Karpas-422 (cell line): ENCODE measurements around the gene MGLL. TPM values are rescaled to one million over a fixed set of nuclear protein-coding genes. Genes with fewer than 3 reads are reported as not detected.

Experiments
- DNase-seq: peaks from one replicate; pipeline ENCODE4 v3.0.0-alpha.2; 2015
- H2AFZ ChIP-seq: fragments of 200-600 bp; sonication (generic); 2 replicates; pipeline ENCODE4 v1.6.1; 2014; ENCODE audit warnings: antibody characterized with exemption, low read length, mixed read lengths
- H3K27ac ChIP-seq: fragments of 200-600 bp; sonication (generic); 2 replicates; pipeline ENCODE4 v1.5.1; 2014; ENCODE audit warnings: mild to moderate bottlenecking, low read length, moderate library complexity
- H3K27me3 ChIP-seq: fragments of 200-600 bp; sonication (generic); 2 replicates; pipeline ENCODE4 v1.6.1; 2014; ENCODE audit warnings: low read length, mixed read lengths
- H3K36me3 ChIP-seq: fragments of 200-600 bp; sonication (generic); 2 replicates; pipeline ENCODE4 v1.6.1; 2014; ENCODE audit warnings: low read length, mixed read lengths; ENCODE audit not compliant: insufficient read depth
- H3K4me1 ChIP-seq: fragments of 200-600 bp; sonication (generic); 2 replicates; pipeline ENCODE4 v1.6.1; 2014; ENCODE audit warnings: mild to moderate bottlenecking, low read length, mixed read lengths
- H3K4me2 ChIP-seq: fragments of 200-600 bp; sonication (generic); 2 replicates; pipeline ENCODE4 v1.6.1; 2014; ENCODE audit warnings: low read length, low read depth, mild to moderate bottlenecking; ENCODE audit not compliant: poor library complexity, severe bottlenecking
- H3K4me3 ChIP-seq: fragments of 200-600 bp; sonication (generic); 2 replicates; pipeline ENCODE4 v1.5.1; 2014; ENCODE audit warnings: mild to moderate bottlenecking, antibody characterized with exemption, low read length, mixed read lengths
- H3K79me2 ChIP-seq: fragments of 200-600 bp; sonication (generic); 2 replicates; pipeline ENCODE4 v1.6.1; 2014; ENCODE audit warnings: mild to moderate bottlenecking, low read length, mixed read lengths
- H3K9ac ChIP-seq: fragments of 200-600 bp; sonication (generic); 2 replicates; pipeline ENCODE4 v1.6.0; 2014; ENCODE audit warnings: low read length
- H3K9me2 ChIP-seq: fragments of 200-600 bp; sonication (generic), shearing (Covaris generic); replicated peaks from 2 replicates; pipeline ENCODE4 v1.6.0; 2014; ENCODE audit warnings: mild to moderate bottlenecking, low read length, moderate library complexity; ENCODE audit not compliant: insufficient read depth
- H3K9me3 ChIP-seq: fragments of 300-700, 200-600 bp; sonication (generic); 2 replicates; pipeline ENCODE4 v1.6.1; 2014; ENCODE audit warnings: low read length, mixed read lengths
- H4K20me1 ChIP-seq: fragments of 200-600 bp; sonication (generic); 2 replicates; pipeline ENCODE4 v1.6.1; 2014; ENCODE audit warnings: mild to moderate bottlenecking, antibody characterized with exemption, low read length, low read depth; ENCODE audit not compliant: insufficient read depth
- total RNA-seq: library from RNA; depleted of rRNA; stranded (reverse); fragments of >200 nt; shearing (Covaris generic); gene quantifications from 2 replicates; pipeline ENCODE4 v1.2.3, GENCODE V29; 2014; ENCODE audit warnings: low replicate concordance

The MGLL gene
- total RNA-seq, 1 experiment from 2014 or later, result 58.0 TPM

DNA sequence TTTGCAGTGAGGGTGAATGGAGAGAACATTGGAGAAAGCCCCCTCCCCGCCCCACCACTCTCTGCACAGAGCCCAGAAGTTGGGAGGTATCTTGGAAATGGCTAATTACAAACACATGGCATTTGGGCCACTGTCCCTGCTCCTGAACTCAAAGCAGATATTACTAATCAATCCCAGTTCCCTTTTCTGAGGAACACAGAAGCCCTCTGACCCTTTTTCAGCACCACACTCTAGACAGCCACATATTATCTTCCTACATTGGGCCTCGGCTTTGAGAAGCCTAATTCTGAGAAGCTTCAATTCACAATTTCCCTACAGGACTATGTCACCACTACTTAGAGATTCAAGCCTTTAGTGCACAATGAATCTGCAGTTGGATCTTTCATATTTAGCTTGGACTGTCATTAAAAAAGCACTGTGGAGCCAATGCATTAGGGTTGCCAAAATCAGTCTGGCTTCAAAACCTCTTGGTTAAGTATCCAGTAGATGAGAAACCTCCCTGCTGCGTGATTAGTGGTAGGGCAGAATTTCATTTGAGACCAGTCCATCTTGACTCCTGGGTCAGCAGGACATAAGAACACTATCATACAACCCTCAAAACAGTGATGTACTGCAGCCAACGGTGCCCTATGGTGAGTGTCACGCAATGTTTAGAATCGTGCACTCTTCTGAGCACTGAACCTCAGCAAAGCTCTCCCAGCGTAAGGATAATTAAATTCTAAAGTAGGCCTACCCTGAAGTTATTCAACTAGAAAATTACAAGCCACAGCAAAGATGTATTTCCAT is 26.1 kb downstream of the MGLL start:
- peak; percentile 61 for DNase-seq
- peaks cover 22% of the 10 kb centered on the region for H3K79me2 ChIP-seq
- H3K27me3 ChIP-seq, result no peaks in the 10 kb centered on the region
- H3K36me3 ChIP-seq, result peaks cover 15% of the 10 kb centered on the region
- H3K4me1 ChIP-seq, result peaks cover 94% of the 10 kb centered on the region
- H3K4me2 ChIP-seq, result peak overlapping the region; percentile 73
- H3K9me3 ChIP-seq, result no peaks in the 10 kb centered on the region
- H2AFZ ChIP-seq, result no peak overlapping the region
- peak overlapping the region; percentile 13 for H3K4me3 ChIP-seq
- H4K20me1 ChIP-seq, result no peaks in the 10 kb centered on the region
- H3K27ac ChIP-seq, result peak overlapping the region; percentile 98
- no peaks in the 10 kb centered on the region for H3K9me2 ChIP-seq
- H3K9ac ChIP-seq, result peak overlapping the region; percentile 72

DNA sequence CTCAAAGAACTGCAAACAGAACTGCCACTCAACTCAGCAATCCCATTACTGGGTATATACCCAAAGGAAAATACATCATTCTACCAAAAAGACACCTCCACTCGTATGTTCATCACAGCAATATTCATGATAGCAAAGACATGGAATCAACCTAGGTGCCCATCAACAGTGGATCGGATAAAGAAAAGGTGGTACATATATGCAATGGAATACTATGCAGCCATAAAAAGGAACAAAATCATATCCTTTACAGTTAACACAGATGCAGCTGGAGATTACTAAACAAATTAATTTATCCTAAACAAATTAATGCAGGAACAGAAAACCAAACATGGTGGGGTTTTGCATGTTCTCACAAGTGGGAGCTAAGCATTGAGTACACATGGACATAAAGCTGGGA is 27.3 kb downstream of the MGLL start:
- Histone ChIP-seq H3K27me3 (no peaks in the 10 kb centered on the region), H3K9me2 (no peaks in the 10 kb centered on the region), H3K9ac (no peak overlapping the region), H3K79me2 (peaks cover 29% of the 10 kb centered on the region), H3K27ac (peak overlapping the region; percentile 98), H3K4me2 (no peak overlapping the region), H3K4me3 (no peak overlapping the region), H3K4me1 (peaks cover 97% of the 10 kb centered on the region), H3K9me3 (no peaks in the 10 kb centered on the region), H2AFZ (no peak overlapping the region), H4K20me1 (no peaks in the 10 kb centered on the region), H3K36me3 (peaks cover 15% of the 10 kb centered on the region)
- no peak for DNase-seq

DNA sequence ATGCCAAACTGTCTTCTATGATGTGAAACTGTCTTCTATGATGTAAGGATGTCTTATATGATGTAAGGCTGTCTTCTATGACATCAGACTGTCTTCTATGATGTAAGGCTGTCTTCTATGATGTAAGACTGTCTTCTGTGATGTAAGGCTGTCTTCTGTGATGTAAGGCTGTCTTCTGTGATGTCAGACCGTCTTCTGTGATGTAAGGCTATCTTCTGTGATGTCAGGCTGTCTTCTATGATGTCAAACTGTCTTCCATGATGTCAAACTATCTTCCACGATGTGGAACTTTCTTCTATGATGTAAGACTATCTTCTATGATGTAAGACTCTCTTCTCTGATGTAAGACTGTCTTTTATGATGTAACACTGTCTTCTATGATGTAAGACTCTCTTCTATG is 27.9 kb downstream of the MGLL start:
- DNase-seq, result peak; percentile 45
- no peak overlapping the region for H3K4me2 ChIP-seq
- H3K4me1 ChIP-seq, result peaks cover 97% of the 10 kb centered on the region

DNA sequence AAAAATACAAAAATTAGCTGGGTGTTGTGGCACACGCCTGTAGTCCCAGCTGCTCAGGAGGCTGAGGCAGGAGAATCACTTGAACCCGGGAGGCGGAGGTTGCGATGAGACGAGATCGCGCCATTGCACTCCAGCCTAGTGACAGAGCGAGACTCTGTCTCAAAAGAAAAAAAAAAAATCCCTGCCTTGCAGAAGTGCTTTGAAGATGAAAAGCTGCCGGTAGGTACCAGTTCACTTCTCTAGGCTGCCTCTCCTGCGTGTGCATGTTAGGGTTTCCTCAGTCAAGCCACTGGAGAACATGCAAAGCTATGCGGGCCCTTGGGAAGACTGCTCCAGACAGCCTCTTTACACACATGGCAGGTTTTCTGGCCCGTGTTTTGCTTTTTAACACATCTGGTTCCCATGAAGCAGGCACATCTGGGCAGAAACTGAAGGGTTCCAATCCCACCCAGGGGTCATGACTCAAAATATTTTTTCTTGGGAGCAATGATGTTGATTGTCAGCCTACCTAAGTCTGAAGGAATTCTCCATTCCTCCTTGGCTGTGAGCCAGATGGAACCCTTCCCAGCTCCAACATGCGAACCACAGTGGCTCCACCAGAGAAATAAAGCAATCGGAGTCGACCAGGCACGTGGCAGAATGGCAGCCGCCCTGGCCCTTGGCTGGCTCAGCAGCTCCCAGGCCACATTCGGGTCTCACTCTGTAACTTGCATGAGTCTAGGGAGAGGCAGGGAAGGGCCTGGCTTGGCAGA is 29.6 kb downstream of the MGLL start:
- Histone ChIP-seq H3K4me2 (peak overlapping the region; percentile 37), H3K9me3 (no peaks in the 10 kb centered on the region), H2AFZ (no peak overlapping the region), H3K9ac (peak overlapping the region; percentile 38; the same call in 1 of the 2 replicates), H3K4me1 (peaks cover 97% of the 10 kb centered on the region), H3K4me3 (no peak overlapping the region), H3K9me2 (no peaks in the 10 kb centered on the region), H3K27me3 (no peaks in the 10 kb centered on the region), H4K20me1 (no peaks in the 10 kb centered on the region), H3K27ac (peak overlapping the region; percentile 98), H3K36me3 (peaks cover 12% of the 10 kb centered on the region), H3K79me2 (peaks cover 31% of the 10 kb centered on the region)
- no peak for DNase-seq

More for the DNA sequence above, 27.9 kb downstream of the MGLL start:
- Histone ChIP-seq H3K36me3 (peaks cover 14% of the 10 kb centered on the region), H3K27me3 (no peaks in the 10 kb centered on the region), H3K27ac (peak overlapping the region; percentile 98), H3K9ac (no peak overlapping the region), H4K20me1 (no peaks in the 10 kb centered on the region), H3K9me2 (no peaks in the 10 kb centered on the region), H3K9me3 (no peaks in the 10 kb centered on the region), H2AFZ (no peak overlapping the region), H3K79me2 (peaks cover 31% of the 10 kb centered on the region), H3K4me3 (no peak overlapping the region)

DNA sequence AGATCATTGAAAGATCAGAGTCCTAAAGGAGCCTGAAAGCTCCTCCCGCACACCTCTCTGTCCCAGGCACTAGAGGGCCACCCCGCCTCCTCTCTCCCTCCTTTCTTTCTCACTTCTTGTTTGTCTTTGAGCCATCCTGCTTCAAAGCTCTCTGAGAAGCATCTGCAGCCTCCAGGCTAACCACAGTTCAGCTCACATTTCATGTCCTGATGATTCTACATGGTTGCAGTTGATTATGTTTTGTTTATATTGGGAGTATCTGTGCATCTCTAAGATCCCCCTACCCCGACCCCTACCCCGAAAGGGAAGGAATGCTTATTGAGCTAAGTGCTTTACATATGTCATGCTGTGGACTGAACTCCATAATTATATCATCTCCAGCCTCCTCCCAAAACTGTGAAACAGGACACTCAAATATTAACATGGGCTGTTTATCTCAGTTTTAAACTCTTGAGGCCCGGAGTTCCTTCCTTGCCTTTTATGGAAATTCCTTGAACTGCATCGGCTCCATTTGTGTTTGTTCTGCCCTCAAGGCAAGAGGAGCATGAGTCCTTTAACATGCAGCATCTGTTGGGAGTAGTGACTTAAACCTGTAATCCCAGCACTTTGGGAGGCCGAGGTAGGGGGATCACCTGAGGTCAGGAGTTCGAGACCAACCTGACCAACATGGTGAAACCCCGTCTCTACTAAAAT is 30.9 kb downstream of the MGLL start:
- Histone ChIP-seq H3K9me3 (no peaks in the 10 kb centered on the region), H3K79me2 (peaks cover 34% of the 10 kb centered on the region), H3K9ac (peak overlapping the region; percentile 46), H3K9me2 (no peaks in the 10 kb centered on the region), H3K4me3 (no peak overlapping the region; the same call in 1 of the 2 replicates), H3K4me2 (peak overlapping the region; percentile 45), H3K36me3 (peaks cover 12% of the 10 kb centered on the region), H3K4me1 (peaks cover 97% of the 10 kb centered on the region), H3K27me3 (no peaks in the 10 kb centered on the region), H3K27ac (peak overlapping the region; percentile 98), H4K20me1 (no peaks in the 10 kb centered on the region), H2AFZ (no peak overlapping the region)
- DNase-seq, result peak; percentile 84

DNA sequence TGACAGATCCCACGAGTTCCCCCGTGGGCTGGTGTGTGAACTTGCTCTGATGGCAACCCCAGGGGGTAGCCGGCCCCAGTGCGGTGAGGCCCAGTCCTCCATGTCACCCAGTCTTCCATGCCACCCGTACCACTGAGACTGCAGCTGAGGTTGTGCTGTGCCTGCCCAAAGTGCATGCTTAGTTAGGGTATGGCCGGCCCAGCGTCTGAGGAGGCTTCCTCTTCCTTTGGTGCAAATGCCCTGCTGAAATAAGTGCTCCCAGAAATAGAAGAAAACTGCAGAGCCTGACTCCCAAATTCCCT is 31.5 kb downstream of the MGLL start:
- peaks cover 97% of the 10 kb centered on the region for H3K4me1 ChIP-seq
- H3K9me2 ChIP-seq, result no peaks in the 10 kb centered on the region
- H2AFZ ChIP-seq, result no peak overlapping the region
- peak overlapping the region; percentile 46 for H3K9ac ChIP-seq
- H3K27ac ChIP-seq, result peak overlapping the region; percentile 98
- peaks cover 12% of the 10 kb centered on the region for H3K36me3 ChIP-seq
- no peak overlapping the region; the same call in 1 of the 2 replicates for H3K4me3 ChIP-seq
- no peaks in the 10 kb centered on the region for H3K9me3 ChIP-seq
- no peaks in the 10 kb centered on the region for H3K27me3 ChIP-seq
- H4K20me1 ChIP-seq, result no peaks in the 10 kb centered on the region
- no peak for DNase-seq
- peaks cover 30% of the 10 kb centered on the region for H3K79me2 ChIP-seq
- H3K4me2 ChIP-seq, result peak overlapping the region; percentile 45

DNA sequence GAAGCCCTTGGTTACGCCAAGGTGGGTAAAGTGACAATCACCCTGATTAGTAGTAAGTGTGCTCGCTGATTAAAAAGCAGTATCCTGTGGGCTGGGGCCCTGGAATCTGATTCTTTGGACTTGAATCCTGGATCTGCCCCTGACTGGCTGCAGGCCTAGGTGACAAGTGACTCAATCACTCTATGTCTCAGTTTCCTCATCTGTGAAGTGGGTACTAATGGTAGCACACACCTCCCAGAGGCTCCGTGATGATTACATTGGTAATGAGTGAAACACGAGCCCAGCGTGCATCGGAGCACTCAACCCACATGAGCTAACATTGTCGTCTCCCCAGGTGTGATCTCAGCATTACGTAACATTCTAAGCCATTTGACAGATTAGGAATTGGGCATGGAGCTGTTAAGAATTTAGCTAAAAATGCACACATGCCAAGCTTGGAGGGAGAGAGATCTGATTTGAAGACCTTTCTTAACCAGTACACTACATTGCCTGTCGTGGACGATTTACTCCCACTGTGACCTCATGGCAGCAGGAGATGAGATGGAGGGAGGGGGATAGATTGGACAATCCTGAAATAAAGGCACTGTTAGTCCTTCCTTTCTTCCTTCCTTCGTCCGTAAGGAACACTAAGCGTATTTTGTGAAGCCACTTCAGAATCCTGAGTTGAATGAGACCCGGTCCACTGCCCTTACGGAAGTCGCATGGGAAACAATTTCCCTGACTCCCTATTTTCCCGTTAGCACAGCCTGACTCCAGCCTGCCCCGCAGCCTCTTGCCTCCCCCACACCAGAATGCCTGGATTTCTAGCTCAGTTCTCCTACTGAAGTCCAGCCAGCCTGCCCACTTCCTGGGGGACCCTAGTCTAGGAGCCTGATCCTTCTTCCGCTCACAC is 32.1 kb downstream of the MGLL start:
- no peaks in the 10 kb centered on the region for H3K9me2 ChIP-seq
- no peak overlapping the region; the same call in 1 of the 2 replicates for H3K4me3 ChIP-seq
- peaks cover 11% of the 10 kb centered on the region for H3K36me3 ChIP-seq
- no peaks in the 10 kb centered on the region for H3K27me3 ChIP-seq
- H3K79me2 ChIP-seq, result peaks cover 24% of the 10 kb centered on the region
- H3K9ac ChIP-seq, result peak overlapping the region; percentile 46
- DNase-seq, result no peak
- H3K4me1 ChIP-seq, result peaks cover 97% of the 10 kb centered on the region
- H3K4me2 ChIP-seq, result peak overlapping the region; percentile 45
- no peaks in the 10 kb centered on the region for H4K20me1 ChIP-seq
- no peaks in the 10 kb centered on the region for H3K9me3 ChIP-seq
- H2AFZ ChIP-seq, result no peak overlapping the region
- peak overlapping the region; percentile 98 for H3K27ac ChIP-seq
